Anterior cingulate cortex (tissue), 58 donors: Measurements from ENCODE around the gene POLR2J.
"Not testable (repeated sequence)": the region's sequence is repeated elsewhere in the genome, so short reads cannot be mapped to it uniquely, and the experiment has no call there.

Experiments
- DNase-seq, 58 donors: peaks; one replicate each; lab custom pipeline; 2025; lab: John Stamatoyannopoulos, UW

POLR2J gene

DNA sequence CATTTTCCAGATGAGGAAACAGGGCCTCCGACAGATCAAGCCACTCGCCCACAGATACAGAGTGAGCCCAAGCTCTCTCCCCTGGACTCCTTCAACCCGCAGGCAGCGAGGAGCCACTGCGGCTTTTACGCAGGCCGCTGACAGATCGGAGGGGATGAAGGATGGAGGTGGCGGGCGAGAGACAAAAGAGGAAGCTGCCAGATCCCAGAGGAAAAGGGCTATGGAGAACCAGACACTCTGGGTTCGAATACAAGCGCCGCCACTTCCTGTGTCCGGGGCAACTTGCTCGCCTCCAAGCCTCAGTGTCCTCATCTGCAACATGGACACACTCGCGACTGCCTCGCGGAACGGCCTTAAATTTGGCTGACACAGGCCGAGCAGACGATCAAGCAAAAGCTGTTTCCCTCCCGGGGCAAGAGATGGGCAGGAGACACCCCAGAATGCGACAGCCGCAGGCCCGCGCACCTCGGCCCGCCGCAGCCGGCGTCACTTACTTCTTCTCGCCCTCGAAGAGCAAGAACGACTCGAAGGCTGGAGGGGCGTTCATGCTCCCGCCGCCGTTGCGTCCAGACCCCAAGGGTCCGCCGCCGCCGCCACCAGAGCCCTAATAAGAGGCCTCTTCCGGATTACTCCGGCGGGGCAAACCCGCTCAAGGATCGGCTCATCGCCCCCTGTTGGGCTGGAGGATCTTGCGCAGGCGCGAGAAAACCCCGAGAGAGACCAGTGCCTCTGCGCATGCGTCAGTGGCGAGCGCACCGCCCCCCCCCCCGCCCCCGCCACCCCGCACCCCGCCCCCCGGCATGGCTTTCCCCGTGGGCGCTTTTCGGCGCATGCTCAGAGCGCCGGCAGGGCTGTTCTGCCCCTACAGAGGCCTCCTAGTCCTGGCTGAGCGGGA is at the start of gene POLR2J:
TSS of gene POLR2J (minus strand) at position 609 of the 895 bp plus-strand sequence. CDS start at position 547, 62 bp downstream.
- not testable (repeated sequence) for DNase-seq

DNA sequence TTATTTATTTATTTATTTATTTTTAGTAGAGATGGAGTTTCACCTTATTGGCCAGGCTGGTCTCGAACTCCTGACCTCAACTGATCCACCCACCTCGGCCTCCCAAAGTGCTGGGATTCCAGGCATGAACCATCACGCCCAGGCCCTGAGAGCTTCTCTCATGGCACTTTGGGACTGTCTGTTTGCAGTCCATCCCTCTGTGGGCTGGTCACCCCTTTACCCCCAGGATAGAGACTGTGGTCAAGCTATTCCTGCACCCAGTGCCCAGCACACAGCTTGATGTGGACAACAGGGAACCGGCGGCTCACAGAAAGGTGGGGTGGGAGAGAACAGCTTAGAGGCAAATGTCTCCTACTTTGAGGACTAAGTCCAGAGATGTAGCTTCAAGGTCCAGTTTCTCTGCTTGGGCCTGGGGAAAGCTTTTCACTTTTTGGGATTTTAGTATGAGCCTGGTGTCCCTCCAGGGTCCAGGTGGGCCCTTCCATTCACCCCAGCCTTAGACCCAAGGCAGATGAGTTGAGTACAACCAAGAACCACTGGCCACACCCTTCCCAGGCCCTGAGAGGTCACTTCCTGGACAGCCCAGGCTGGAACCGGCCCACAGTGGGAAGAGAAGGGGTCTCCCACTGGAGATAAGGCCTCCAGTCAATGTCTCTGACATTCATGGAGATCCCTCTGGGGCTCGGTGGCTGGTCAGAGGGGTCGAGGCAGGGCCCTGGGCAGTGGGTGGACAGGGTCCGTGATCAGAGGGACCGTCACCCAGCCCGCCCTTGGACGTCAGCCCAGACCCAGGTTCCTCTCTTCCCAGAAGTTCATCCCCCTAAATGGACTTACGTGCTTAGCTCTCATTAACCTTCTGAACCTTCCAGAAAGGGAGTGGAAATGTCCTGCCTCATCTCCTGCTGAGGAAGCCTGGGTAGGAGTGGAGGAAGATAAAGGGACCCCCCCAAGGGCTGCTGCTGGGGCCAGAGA is 49.4 kb upstream of the POLR2J start:
- not testable (repeated sequence) for DNase-seq

DNA sequence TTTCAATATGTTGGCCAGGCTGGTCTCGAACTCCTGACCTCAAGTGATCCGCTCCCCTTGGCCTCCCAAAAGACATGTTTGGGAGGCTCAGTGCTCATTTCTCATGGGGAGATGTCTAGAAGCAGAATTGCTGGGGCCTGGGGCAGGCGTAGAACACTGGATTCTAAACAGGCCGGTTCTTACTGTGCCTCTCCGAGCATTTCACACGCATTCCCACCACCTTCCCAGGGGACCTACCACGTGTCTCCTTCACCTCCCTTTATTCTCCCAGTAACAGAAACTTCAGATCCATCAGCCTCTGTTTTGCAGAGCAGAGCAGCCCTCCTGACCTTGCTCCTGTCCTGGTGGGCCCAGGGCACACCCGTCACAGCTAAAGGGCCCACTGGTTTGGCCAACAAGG is 48.5 kb upstream of the POLR2J start:
- not testable (repeated sequence) for DNase-seq

DNA sequence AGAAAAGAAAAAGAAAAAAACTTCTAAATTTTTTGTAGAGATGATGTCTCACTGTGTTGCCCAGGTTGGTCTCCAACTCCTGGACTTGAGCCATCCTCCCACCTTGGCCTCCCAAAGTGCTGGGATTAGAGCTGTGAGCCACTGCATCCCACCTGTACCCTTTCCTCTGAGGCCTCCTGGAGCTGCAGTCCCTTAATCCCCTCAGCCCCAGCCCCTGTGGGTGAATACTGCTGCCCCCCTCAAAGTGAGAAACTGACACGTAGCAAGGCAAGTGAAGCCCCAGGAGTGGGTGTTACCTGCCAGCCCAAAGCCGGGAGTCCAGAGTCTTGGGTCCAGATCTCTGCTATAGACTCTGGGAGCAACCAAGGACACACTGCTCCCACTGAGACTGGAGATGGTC is 46.1 kb upstream of the POLR2J start:
- DNase-seq = not testable (repeated sequence)

DNA sequence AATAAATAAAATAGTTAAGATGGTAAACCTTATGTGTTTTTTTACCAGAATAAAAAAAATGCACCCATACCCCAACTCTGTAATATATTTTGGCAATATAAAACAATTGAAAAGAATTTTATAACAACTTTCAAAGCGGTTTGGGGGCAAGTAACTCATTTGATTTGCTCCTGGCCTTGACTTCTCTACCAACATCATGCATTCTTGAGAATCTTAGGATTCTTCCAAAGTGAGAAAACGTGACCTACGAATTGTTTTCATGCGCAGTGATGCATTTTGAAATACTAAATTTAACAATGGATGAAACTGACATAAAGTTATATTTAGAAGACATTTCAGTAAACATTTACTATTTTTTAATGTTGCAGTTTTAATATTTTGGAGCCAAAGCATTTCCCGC is 42.1 kb upstream of the POLR2J start:
- DNase-seq = not testable (repeated sequence)

DNA sequence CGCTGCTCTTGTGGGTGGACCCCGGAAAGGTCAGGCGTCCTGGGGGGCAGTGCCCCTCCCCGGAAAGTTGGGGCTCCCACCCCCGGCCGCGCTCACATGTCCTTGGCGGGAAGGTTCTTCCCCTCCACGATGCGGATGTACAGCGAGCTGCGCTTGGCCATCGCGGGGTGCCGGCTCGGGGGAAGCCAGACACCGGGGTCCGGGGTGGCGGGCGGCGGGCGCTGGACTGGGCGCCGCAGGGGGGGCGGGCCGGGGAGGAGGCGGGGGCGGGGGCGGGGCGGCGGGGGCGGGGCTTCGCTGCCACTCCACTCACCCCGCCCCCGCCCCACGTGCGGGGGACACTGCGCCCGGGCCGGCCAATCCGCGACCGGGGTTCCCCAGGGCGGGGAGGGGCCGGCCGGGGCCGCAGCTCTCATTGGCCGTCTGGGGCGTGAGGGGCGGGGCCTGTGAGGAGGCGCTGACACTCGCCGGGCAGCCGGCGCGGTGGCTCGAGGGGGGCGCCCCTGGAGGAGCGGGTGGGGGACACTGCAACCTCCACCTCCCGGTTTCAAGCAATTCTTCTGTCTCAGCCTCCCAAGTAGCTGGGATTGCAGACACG is 38.9 kb upstream of the POLR2J start, which contains the start of gene RASA4B:
TSS of gene RASA4B (minus strand) at position 228 of the 598 bp plus-strand sequence. CDS start at position 161, 67 bp downstream.
- not testable (repeated sequence) for DNase-seq

DNA sequence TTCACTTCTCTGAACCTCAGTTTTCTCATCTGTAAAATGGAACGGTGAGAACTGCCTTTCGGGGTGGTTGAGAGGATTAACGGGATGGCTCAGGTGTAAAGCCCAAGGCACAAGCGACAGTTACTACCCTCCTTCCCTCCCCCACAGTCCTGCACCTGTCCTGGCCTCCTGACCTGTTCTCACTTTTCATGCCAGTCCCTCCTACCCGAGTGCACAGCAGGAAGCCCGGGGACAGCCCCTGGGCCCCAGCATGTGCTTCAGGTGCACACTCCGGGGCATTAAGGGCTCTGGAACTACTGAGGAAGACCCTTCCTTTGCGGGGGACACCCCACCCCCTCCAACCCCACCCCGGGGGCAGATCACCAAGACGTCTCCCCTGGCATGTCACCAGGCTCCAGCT is 38.2 kb upstream of the POLR2J start:
- not testable (repeated sequence) for DNase-seq

DNA sequence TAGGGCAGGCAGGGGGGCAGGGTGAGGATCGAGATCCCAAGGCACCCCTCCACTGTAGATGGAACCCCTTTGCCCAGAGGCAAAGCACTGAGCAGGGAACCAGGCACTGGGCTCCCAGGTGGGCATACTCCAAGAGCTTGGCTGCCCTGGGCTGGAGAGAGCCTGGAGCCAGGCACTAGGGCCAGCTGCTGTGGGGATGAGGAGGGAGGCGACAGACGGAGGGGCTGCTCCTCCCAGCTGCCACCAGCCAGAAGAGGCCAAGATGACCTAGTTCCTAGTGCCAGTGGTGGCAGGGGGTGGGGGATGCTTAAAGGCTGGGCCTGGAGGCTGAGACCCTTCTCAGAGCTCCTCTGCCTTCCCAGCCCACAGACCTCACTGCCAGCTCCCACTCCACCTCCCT is 37.2 kb upstream of the POLR2J start:
- DNase-seq = not testable (repeated sequence)

DNA sequence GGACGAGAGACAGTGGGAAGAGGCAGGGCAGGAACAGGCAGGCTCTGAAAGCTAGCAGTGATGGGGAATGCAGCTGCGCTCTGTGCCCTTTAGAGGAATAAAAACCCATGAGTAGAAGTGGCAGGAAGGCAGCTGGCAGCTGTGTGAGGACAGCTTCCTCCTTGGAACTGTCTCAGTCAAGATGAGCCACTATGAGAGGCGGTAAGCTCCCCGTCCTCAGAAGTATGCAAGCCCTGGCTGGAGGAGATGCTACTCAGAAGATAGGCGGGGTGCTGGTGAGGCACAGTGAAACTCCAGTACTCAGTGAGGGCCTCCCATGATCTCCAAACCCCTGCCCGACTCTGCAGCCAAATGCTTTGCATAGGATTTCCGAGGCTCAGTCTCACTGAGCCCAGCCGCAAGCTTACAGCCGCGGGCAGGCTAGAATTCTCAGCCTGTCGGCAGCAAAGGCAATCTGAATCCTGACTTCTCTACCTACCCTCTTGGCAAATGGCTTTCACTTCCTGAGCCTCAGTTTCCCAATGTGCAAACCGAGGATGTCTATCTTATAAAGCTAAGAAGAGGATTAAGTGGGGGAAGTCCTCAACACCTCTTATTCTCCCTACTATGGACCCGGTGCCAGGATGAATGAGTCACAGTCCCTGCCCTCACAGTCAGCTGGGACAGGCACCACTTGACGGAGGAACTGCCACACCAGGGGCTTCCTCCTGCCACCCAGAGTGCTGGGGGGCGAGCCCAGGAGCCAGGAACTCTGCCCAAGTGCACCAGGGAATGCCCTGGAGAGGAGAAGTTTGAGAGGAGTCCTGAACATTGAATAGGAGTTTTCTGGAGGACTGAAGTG is 36.4 kb upstream of the POLR2J start:
- not testable (repeated sequence) for DNase-seq

DNA sequence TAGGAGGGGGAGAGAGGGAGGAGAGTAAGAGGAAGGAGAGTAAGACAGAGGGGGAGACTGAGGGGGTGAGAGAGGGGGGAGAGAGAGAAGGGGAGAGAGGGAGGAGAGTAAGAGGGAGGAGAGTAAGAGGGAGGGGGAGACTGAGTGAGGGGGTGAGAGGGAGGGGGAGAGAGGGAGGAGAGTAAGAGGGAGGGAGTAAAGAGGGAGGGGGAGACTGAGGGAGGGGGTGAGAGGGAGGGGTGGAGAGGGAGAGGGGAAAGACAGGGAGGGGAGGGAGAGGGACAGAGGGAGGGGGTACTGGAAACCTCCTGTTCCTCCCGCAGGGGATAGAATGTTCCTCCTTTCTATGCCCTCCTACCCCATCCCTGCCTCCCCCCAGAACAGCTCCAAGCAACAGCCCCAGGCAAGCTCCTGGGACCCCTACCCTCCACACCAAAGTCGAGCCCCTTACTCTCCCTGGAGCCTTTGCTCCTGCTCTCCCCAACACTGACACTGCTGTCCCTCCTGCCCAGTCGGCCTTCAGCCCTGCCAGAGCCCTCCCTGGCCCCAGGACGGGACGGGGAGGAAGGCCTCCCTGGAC is 34.0 kb upstream of the POLR2J start:
- not testable (repeated sequence) for DNase-seq

DNA sequence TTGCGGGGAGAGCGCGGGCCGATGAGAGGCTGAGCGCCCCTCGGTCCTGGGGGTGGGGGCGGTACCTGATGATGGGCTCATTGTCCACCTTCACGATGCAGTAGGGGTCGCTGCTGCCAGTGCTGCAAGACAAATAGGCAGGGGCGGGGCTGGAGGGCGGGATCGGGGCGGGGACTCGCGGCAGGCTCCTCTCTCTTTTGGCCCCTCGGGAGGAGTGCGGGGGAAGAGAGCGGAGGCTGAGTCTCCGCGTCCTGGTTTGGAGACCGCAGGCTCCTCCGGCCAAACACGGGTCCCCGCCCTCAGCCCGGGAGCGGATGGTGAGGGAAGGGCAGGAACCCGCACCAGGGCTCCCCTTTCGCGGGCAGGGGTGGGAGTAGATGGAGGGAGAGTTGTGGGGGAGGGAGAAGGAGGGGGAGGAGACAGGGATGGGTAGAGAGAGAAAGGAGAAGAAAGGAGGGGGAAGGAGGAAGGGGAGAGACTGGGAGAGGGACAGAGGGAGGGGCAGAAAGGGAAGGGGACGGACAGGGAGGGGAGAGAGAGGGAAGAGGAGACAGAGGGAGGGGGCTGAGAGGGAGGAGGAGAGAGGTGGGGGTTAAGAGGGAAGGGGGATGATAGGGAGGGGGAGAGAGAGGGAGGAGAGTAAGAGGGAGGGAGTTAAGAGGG is 33.3 kb upstream of the POLR2J start:
- not testable (repeated sequence) for DNase-seq

DNA sequence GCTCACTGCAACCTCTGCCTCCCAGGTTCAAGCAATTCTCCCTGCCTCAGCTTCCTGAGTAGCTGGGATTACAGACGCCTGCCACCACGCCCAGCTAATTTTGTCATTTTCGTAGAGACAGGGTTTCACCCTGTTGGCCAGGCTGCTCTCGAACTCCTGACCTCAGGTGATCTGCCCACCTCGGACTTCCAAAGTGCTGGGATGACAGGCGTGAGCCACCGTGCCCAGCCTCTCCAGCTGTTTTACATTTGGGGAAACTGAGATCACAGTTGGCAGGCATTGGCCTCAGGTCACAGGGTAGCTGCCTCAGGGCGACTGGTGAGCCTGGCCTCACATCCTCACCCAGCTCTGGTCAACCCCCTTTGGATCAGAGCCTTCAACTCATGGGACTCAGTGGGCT is 31.9 kb upstream of the POLR2J start:
- DNase-seq = not testable (repeated sequence)

DNA sequence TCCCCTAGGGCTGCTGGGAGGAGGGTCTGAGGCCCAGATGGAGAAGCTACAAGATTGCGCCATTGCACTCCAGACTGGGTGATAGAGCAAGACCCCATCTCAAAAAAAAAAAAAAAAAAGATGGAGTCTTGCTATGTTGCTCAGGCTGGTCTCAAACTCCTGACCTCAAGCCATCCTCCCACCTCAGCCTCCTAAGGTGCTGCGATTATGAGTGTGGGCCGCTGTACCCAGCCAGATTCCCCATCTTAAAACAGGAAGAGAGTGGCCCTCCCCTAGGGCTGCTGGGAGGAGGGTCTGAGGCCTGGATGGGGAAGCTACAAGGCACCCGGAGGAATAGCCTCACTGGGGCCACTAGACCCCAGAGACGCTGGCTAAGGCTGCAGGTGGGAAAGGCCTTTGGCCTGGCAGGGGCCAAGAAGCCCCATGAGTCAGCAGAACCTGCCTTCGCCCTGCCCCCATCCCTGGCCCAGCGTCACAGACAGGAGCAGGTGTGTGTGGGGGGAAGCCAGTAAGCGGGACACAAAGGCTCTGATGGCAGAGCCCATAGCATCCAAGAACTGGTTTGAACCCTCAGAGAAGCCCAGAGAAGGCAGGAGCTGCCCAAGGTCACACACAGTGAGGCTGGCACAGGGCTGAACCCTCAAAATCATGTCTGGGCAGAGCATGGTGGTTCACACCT is 28.8 kb upstream of the POLR2J start:
- DNase-seq = not testable (repeated sequence)

DNA sequence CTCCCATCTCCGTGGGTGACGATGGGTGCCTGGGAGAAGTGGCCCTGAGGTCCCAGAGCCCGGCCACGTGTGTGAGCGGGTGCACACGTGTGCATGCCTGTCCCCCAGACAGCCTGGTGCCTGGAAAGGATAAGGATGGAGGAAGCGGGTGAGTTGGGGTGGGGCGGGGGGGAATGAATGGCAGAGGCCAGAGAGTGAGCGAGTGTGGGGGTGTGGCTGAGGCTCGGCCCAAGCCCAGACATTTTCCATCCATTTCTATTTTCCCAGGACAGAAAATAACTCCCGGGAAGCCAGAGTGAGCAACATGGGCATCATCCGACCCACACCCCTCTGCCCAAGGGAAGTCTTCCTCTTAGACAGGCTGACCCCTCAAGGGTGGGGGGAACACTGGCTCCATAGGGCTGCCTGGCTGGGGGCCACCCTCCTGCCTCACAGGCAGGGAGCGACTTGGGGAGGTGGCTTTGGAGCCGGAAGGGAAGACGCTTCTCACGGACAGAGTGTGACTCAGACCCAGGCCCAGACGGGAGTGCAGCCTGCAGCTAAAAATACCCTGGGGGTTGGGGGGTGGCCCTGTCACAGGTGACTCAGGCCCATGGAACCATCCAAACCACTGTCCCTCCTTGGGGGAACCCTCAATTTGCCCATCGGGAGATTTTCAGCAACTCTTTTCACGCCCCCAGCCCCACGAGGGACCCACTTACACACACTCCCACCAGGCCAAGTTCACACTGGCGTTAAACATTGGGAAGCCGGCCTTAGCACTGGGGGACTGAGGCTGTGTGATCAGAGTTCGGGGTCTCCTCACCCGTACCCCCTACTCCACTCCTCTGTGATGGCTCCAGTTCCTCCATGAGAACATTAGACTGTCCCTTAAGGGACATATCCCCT is 26.8 kb upstream of the POLR2J start:
- DNase-seq = not testable (repeated sequence)

DNA sequence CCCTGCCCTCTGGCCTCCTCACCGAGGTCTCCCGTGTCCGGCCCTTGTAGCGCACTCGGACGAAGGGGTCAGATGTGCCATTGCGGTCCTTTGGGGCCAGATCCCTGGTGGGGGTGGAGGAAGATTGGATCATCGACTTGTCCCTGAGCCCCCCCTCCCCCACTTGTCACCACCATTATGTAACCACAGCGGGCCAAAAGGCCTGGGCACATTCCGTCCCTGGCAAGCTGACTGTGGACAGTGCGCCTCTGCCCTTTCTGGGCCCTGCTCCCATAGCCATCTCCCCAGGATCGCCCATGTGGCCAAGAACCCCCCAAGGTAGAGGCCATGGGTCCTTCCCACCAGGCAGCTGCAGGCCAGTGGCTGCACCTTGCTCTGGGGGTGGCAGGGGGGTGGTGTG is 24.4 kb upstream of the POLR2J start:
- DNase-seq = not testable (repeated sequence)

DNA sequence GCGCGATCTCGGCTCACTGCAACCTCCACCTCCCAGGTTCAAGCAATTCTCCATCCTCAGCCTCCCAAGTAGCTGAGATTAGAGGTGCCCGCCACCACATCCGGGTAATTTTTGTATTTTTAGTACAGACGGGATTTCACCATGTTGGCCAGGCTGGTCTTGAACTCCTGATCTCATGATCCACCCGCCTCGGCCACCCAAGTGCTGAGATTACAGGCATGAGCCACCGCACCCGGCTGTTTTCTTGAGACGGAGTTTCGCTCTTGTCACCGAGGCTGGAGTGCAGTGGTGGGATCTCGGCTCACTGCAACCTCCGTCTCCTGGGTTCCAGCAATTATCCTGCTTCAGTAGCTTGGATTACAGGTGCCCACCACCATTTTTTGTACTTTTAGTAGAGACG is 19.6 kb upstream of the POLR2J start:
- DNase-seq = not testable (repeated sequence)

DNA sequence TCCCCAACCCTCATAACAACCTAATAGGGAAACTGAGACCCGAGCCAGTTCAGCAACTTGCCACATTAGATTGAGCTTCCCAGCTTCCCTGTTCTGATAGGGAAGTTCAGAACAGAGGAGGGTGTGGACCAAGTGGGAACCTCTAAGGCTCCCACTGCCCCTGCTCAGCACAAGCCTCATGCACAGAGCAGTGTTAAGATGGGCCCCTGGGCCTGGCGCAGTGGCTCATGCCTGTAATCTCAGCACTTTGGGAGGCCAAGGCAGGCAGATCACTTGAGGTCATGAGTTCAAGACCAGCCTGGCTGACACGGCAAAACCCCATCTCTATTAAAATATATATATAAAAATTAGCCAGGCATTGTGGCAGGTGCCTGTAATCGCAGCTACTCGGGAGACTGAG is 18.6 kb upstream of the POLR2J start:
- DNase-seq = not testable (repeated sequence)
